ENCODE data around the gene AGMO. TPM values are rescaled to one million over a fixed set of nuclear protein-coding genes. Genes with fewer than 3 reads are reported as not detected.

The AGMO gene
- total and polyA plus RNA-seq, 2 donors (not counting 1 experiment from before 2014, with no cell fraction given), result not detected

DNA sequence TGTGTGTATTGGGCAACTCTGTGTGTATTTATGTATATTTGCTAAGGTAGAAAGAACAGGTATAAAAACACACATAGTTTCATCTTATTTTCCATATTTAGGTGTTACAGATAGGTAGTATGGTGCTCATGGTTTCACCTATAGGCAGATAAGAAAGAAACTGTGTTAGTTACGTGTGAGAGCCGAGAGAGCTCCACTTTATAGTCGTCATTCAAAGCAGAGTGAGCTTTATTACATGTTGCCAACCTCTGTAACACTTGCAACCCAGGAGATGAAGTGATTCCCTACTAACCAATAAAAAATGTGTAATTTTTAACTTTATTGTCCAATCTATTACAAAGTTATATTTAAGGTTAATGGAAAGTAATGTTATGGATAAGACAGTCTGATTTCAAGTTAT, 121.3 kb downstream of the AGMO start:
- WGBS (ENCODE audit: insufficient coverage), result 100% methylated on average over 2 of the region's 3 CpGs
- DNase-seq, result no peak

DNA sequence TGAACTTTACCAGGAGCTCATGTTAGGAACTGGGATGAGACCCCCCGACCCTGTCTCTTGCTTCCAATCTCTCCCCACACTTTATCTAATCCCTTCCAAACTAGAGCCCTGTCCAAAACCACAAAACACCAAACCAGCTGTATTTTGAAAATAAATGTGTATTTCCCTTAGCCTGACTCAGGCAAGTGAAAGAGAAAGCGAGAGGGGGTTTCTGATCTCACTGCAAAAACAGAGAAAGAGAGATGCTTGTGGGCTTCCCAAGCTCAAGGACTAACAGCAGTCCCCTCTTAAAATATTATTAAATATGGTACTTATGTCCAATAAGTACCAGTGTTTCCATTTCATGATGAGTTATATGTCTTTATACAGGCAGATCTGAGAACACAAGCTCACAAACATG, 122.0 kb downstream of the AGMO start:
- Mint-ChIP-seq H3K27ac (no peak overlapping the region), H3K27me3 (no peaks in the 10 kb centered on the region), H3K9me3 (ENCODE audit: insufficient read depth) (peaks cover 2% of the 10 kb centered on the region), H3K4me3 (no peak overlapping the region), H3K4me1 (no peaks in the 10 kb centered on the region)
- no peak for DNase-seq
- Histone ChIP-seq H3K4me1 (ENCODE audit: control insufficient read depth in 2 of 2, insufficient read depth in 2 of 2, low read length in 2 of 2) (no peaks in the 10 kb centered on the region), H3K79me2 (ENCODE audit: control insufficient read depth, insufficient read depth, low read length) (no peaks in the 10 kb centered on the region), H3K4me2 (replicated peaks; ENCODE audit: low read depth, low read length, poor library complexity, severe bottlenecking) (no peak overlapping the region), H3K36me3 (replicated peaks in 1 of 2; ENCODE audit: control extremely low read depth in 1 of 2, control insufficient read depth in 1 of 2, extremely low read depth in 1 of 2, insufficient read depth in 2 of 2, low read length in 1 of 2) (no peaks in the 10 kb centered on the region), H3K4me3 (ENCODE audit: control extremely low read depth in 1 of 5, extremely low read depth in 1 of 5, insufficient read depth in 1 of 5, low read depth in 2 of 5, low read length in 4 of 5) (no peak overlapping the region), H3K9ac (ENCODE audit: low read length) (no peak overlapping the region), H2AFZ (ENCODE audit: insufficient read depth, low read depth, low read length, poor library complexity, severe bottlenecking) (no peak overlapping the region), H3K9me3 (ENCODE audit: control extremely low read depth in 1 of 3, control insufficient read depth in 2 of 3, insufficient read depth in 1 of 3, low read length in 2 of 3) (peaks cover 0 to 1% (median 0%) of the 10 kb centered on the region in 3 donors), H3K27me3 (replicated peaks in 1 of 4; ENCODE audit: control extremely low read depth in 1 of 4, control insufficient read depth in 3 of 4, insufficient read depth in 4 of 4, low read length in 3 of 4) (no peaks in the 10 kb centered on the region), H3K27ac (ENCODE audit: low read length in 2 of 2) (no peak overlapping the region), H4K20me1 (ENCODE audit: control insufficient read depth, insufficient read depth, low read length, poor library complexity, severe bottlenecking) (no peaks in the 10 kb centered on the region)
- ChIA-PET CTCF (no interaction called here), POLR2A (no interaction called here)
- no peak for TF ChIP-seq EZH2 (IDR thresholded peaks at IDR 0.05; ENCODE audit: borderline replicate concordance, insufficient read depth, low read depth, low read length, poor library complexity, severe bottlenecking)
- TF ChIP-seq, protein P1, sequence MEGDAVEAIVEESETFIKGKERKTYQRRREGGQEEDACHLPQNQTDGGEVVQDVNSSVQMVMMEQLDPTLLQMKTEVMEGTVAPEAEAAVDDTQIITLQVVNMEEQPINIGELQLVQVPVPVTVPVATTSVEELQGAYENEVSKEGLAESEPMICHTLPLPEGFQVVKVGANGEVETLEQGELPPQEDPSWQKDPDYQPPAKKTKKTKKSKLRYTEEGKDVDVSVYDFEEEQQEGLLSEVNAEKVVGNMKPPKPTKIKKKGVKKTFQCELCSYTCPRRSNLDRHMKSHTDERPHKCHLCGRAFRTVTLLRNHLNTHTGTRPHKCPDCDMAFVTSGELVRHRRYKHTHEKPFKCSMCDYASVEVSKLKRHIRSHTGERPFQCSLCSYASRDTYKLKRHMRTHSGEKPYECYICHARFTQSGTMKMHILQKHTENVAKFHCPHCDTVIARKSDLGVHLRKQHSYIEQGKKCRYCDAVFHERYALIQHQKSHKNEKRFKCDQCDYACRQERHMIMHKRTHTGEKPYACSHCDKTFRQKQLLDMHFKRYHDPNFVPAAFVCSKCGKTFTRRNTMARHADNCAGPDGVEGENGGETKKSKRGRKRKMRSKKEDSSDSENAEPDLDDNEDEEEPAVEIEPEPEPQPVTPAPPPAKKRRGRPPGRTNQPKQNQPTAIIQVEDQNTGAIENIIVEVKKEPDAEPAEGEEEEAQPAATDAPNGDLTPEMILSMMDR (IDR thresholded peaks at IDR 0.05), result no peak
- intact Hi-C loops (cut with micrococcal nuclease), result no loop called here
- ATAC-seq (ENCODE audit: low read depth), result no peak
- WGBS (ENCODE audit: insufficient coverage), result no CpG with 5 or more reads among the region's 2 CpGs

More for the DNA sequence above, 121.3 kb downstream of the AGMO start:
- Histone ChIP-seq H3K79me2 (ENCODE audit: control insufficient read depth, insufficient read depth, low read length) (no peaks in the 10 kb centered on the region), H3K4me1 (ENCODE audit: control insufficient read depth in 2 of 2, insufficient read depth in 2 of 2, low read length in 2 of 2) (no peaks in the 10 kb centered on the region), H3K9me3 (ENCODE audit: control extremely low read depth in 1 of 3, control insufficient read depth in 2 of 3, insufficient read depth in 1 of 3, low read length in 2 of 3) (peaks cover 0 to 1% (median 0%) of the 10 kb centered on the region in 3 donors), H3K4me3 (ENCODE audit: control extremely low read depth in 1 of 5, extremely low read depth in 1 of 5, insufficient read depth in 1 of 5, low read depth in 2 of 5, low read length in 4 of 5) (no peak overlapping the region), H4K20me1 (ENCODE audit: control insufficient read depth, insufficient read depth, low read length, poor library complexity, severe bottlenecking) (no peaks in the 10 kb centered on the region), H3K4me2 (replicated peaks; ENCODE audit: low read depth, low read length, poor library complexity, severe bottlenecking) (no peak overlapping the region), H3K9ac (ENCODE audit: low read length) (no peak overlapping the region), H2AFZ (ENCODE audit: insufficient read depth, low read depth, low read length, poor library complexity, severe bottlenecking) (no peak overlapping the region), H3K27ac (ENCODE audit: low read length in 2 of 2) (no peak overlapping the region), H3K27me3 (replicated peaks in 1 of 4; ENCODE audit: control extremely low read depth in 1 of 4, control insufficient read depth in 3 of 4, insufficient read depth in 4 of 4, low read length in 3 of 4) (no peaks in the 10 kb centered on the region), H3K36me3 (replicated peaks in 1 of 2; ENCODE audit: control extremely low read depth in 1 of 2, control insufficient read depth in 1 of 2, extremely low read depth in 1 of 2, insufficient read depth in 2 of 2, low read length in 1 of 2) (no peaks in the 10 kb centered on the region)
- CTCF ChIA-PET, result no interaction called here
- POLR2A ChIA-PET, result no interaction called here
- Mint-ChIP-seq H3K27me3 (no peaks in the 10 kb centered on the region), H3K27ac (no peak overlapping the region), H3K4me3 (no peak overlapping the region), H3K9me3 (ENCODE audit: insufficient read depth) (peaks cover 2% of the 10 kb centered on the region), H3K4me1 (no peaks in the 10 kb centered on the region)
- intact Hi-C loops (cut with micrococcal nuclease), result no loop called here
- no peak for ATAC-seq (ENCODE audit: low read depth)
- TF ChIP-seq, protein P1 (IDR thresholded peaks at IDR 0.05), result no peak
- TF ChIP-seq EZH2 (IDR thresholded peaks at IDR 0.05; ENCODE audit: borderline replicate concordance, insufficient read depth, low read depth, low read length, poor library complexity, severe bottlenecking), result no peak

Data from B cell (primary cell).